Measurements from ENCODE around the gene RAB40B. TPM values are rescaled to one million over a fixed set of nuclear protein-coding genes. Genes with fewer than 3 reads are reported as not detected.

RAB40B gene
- polyA plus RNA-seq, 3 donors: 6.1 to 12.5 (median 8.6) TPM

- WGBS, 3 donors: 35 to 47% (median 38%) methylated on average over 42 to 48 of the region's 48 CpGs
- no peak overlapping the region for H3K27ac ChIP-seq (ENCODE audit: low read depth, low read length)
Observed at GRCh38 chr17:82696916-82697807, 1.3 kb downstream of the RAB40B start.

GRCh38 chr17:82696259-82696658 lies 2.2 kb downstream of the RAB40B start:
- WGBS, 3 donors: 90 to 96% (median 94%) methylated on average over 15 to 16 of the region's 17 CpGs

GRCh38 chr17:82694647-82695046 lies 3.9 kb downstream of the RAB40B start:
- WGBS, 3 donors: 70 to 71% (median 70%) methylated on average over 2 of the region's 2 CpGs
- no peak overlapping the region for H3K27ac ChIP-seq (ENCODE audit: low read depth, low read length)

More at GRCh38 chr17:82696259-82696658, 2.2 kb downstream of the RAB40B start:
- no peak overlapping the region for H3K27ac ChIP-seq (ENCODE audit: low read depth, low read length)

- no peak overlapping the region for H3K27ac ChIP-seq (ENCODE audit: low read depth, low read length)
- 94 to 95% (median 95%) methylated on average over 22 of the region's 22 CpGs for WGBS, 3 donors
Observed at GRCh38 chr17:82693168-82693867, 5.2 kb downstream of the RAB40B start.

GRCh38 chr17:82692268-82692667 lies 6.2 kb downstream of the RAB40B start:
- 88 to 93% (median 88%) methylated on average over 15 to 16 of the region's 16 CpGs for WGBS, 3 donors
- no peak overlapping the region for H3K27ac ChIP-seq (ENCODE audit: low read depth, low read length)

- no peak overlapping the region for H3K27ac ChIP-seq (ENCODE audit: low read depth, low read length)
- WGBS, 3 donors: 91 to 94% (median 91%) methylated on average over 11 to 14 of the region's 17 CpGs
Observed at GRCh38 chr17:82691714-82692113, 6.8 kb downstream of the RAB40B start.

GRCh38 chr17:82690786-82691489 lies 7.6 kb downstream of the RAB40B start:
- H3K27ac ChIP-seq (ENCODE audit: low read depth, low read length): no peak overlapping the region
- 80 to 85% (median 84%) methylated on average over 16 to 18 of the region's 18 CpGs for WGBS, 3 donors

GRCh38 chr17:82689077-82689476 lies 9.4 kb downstream of the RAB40B start:
- H3K27ac ChIP-seq (ENCODE audit: low read depth, low read length): no peak overlapping the region
- 89 to 92% (median 89%) methylated on average over 8 of the region's 8 CpGs for WGBS, 3 donors

GRCh38 chr17:82687871-82688270 lies 10.6 kb downstream of the RAB40B start:
- WGBS, 3 donors: 89 to 96% (median 95%) methylated on average over 9 of the region's 9 CpGs
- no peak overlapping the region for H3K27ac ChIP-seq (ENCODE audit: low read depth, low read length)

- H3K27ac ChIP-seq (ENCODE audit: low read depth, low read length): no peak overlapping the region
Observed at GRCh38 chr17:82687375-82687861, 11.1 kb downstream of the RAB40B start.

GRCh38 chr17:82686366-82687324 lies 11.9 kb downstream of the RAB40B start:
- 90 to 94% (median 91%) methylated on average over 19 of the region's 19 CpGs for WGBS, 3 donors
- no peak overlapping the region for H3K27ac ChIP-seq (ENCODE audit: low read depth, low read length)

More at GRCh38 chr17:82687375-82687861, 11.1 kb downstream of the RAB40B start:
- 60 to 86% (median 81%) methylated on average over 10 of the region's 10 CpGs for WGBS, 3 donors

GRCh38 chr17:82685291-82685690 lies 13.2 kb downstream of the RAB40B start:
- 93 to 99% (median 96%) methylated on average over 12 of the region's 12 CpGs for WGBS, 3 donors
- no peak overlapping the region for H3K27ac ChIP-seq (ENCODE audit: low read depth, low read length)

- H3K27ac ChIP-seq (ENCODE audit: low read depth, low read length): no peak overlapping the region
- WGBS, 3 donors: 58 to 87% (median 86%) methylated on average over 13 of the region's 13 CpGs
Observed at GRCh38 chr17:82684228-82684841, 14.2 kb downstream of the RAB40B start.

GRCh38 chr17:82683534-82683933 lies 15.0 kb downstream of the RAB40B start:
- 92 to 98% (median 96%) methylated on average over 1 of the region's 1 CpG for WGBS, 3 donors

GRCh38 chr17:82681547-82681946 lies 17.0 kb downstream of the RAB40B start:
- no peak overlapping the region for H3K27ac ChIP-seq (ENCODE audit: low read depth, low read length)
- WGBS, 3 donors: 95 to 97% (median 97%) methylated on average over 3 of the region's 3 CpGs

More at GRCh38 chr17:82683534-82683933, 15.0 kb downstream of the RAB40B start:
- no peak overlapping the region for H3K27ac ChIP-seq (ENCODE audit: low read depth, low read length)

GRCh38 chr17:82679586-82680465 lies 18.7 kb downstream of the RAB40B start:
- H3K27ac ChIP-seq (ENCODE audit: low read depth, low read length): no peak overlapping the region
- 88 to 93% (median 91%) methylated on average over 26 to 28 of the region's 28 CpGs for WGBS, 3 donors

All from adipose tissue (tissue), 3 donors.